K562 (cell line): ENCODE measurements around the gene TRMT1. TPM values are rescaled to one million over a fixed set of nuclear protein-coding genes. Genes with fewer than 3 reads are reported as not detected.

Source experiments
- ELK3 ChIP-seq: fragments of 450-650 bp; formaldehyde crosslinking; IDR thresholded peaks from 2 replicates; pipeline ENCODE4 v1.4.0; 2020; ENCODE audit warnings: mild to moderate bottlenecking
- EP300 ChIP-seq: IDR thresholded peaks from 2 replicates; pipeline ENCODE4 v1.6.1; 2012; ENCODE audit warnings: low read length, improper control_type of control experiment
- GABPB2 ChIP-seq: fragments of 250-450 bp; sonication (Bioruptor Pico); conservative IDR thresholded peaks from 2 replicates; pipeline ENCODE4 v1.5.1; 2021; ENCODE audit warnings: mild to moderate bottlenecking
- NR2C1 ChIP-seq, 2 experiments: fragments of 450-650 bp; IDR thresholded peaks; 2 replicates each; pipeline ENCODE4 v1.6.1; 2017; ENCODE audit warnings: mild to moderate bottlenecking in 2 of 2, antibody characterized with exemption in 1 of 2, inconsistent platforms in 1 of 2, missing compliant biosample characterization in 1 of 2, missing genetic modification characterization in 1 of 2
- PHF8 ChIP-seq: fragments of 200-600 bp; sonication (generic); IDR thresholded peaks from 2 replicates; pipeline ENCODE4 v1.6.1; 2012; ENCODE audit warnings: mixed run types, mild to moderate bottlenecking, inconsistent platforms, low read length, moderate library complexity, borderline replicate concordance
- SMAD4 ChIP-seq: fragments of 250-450 bp; sonication (Bioruptor Pico); conservative IDR thresholded peaks from 2 replicates; pipeline ENCODE4 v1.8.0; 2021; ENCODE audit warnings: inconsistent platforms, mild to moderate bottlenecking, moderate library complexity
- SUPT5H ChIP-seq: fragments of 450-650 bp; IDR thresholded peaks from 2 replicates; pipeline ENCODE4 v1.6.1; 2016
- ZNF318 ChIP-seq, 2 experiments: fragments of 450-650 bp; IDR thresholded peaks; 2 replicates each; pipeline ENCODE4 v1.6.1; 2016; ENCODE audit warnings: mild to moderate bottlenecking in 2 of 2, borderline replicate concordance in 1 of 2, low read depth in 1 of 2, moderate library complexity in 1 of 2
- ZNF586 ChIP-seq: fragments of 450-650 bp; formaldehyde crosslinking; conservative IDR thresholded peaks from 2 replicates; pipeline ENCODE4 v1.4.0; 2020; ENCODE audit warnings: mild to moderate bottlenecking, moderate library complexity
- ZNF668 ChIP-seq: fragments of 250-450 bp; sonication (Bioruptor Pico); IDR thresholded peaks from 2 replicates; pipeline ENCODE4 v1.8.0; 2022; ENCODE audit warnings: mild to moderate bottlenecking, inconsistent platforms
- ZNF695 ChIP-seq: fragments of 450-650 bp; formaldehyde crosslinking; IDR thresholded peaks from 2 replicates; pipeline ENCODE4 v1.4.0; 2020; ENCODE audit warnings: mild to moderate bottlenecking, moderate library complexity
- ZNF699 ChIP-seq: fragments of 250-450 bp; sonication (Bioruptor Pico); IDR thresholded peaks from 2 replicates; pipeline ENCODE4 v1.8.0; 2021; ENCODE audit warnings: mild to moderate bottlenecking, moderate library complexity; ENCODE audit not compliant: insufficient replicate concordance
- polyA plus RNA-seq, 8 experiments: library from polyadenylated mRNA; depleted of rRNA in 4 of 8; stranded (reverse) in 5 of 8; unstranded in 3 of 8; fragments of >200 nt; fragmentation: Nextera tagmentation in 2 of 8; fragmentation: Illumina TruSeq in 1 of 8; extraction: Ambion mirVana in 2 of 8; extraction: Trizol in 1 of 8; gene quantifications; 2 replicates each; pipeline versions ENCODE4 v1.2.1 to v1.2.3, GENCODE V29; 2011 to 2014; ENCODE audit warnings: inconsistent platforms in 1 of 8, missing spikeins in 1 of 8
- total RNA-seq, 7 experiments: library from RNA; depleted of rRNA in 6 of 7; stranded (reverse); fragments of >200 nt in 6 of 7; fragmentation: Illumina TruSeq in 2 of 7; extraction: Trizol in 2 of 7; gene quantifications; 2 replicates each; pipeline versions ENCODE4 v1.2.1 to v1.2.3, GENCODE V29; 2011 to 2021; ENCODE audit warnings: low replicate concordance in 1 of 7

Gene TRMT1
- total and polyA plus RNA-seq, 9 of the 15 experiments (the other 6 are each of a cell fraction or from before 2014, with no cell fraction given) = 5.8 to 158 (median 54.3) TPM

- TF ChIP-seq ZNF318 (IDR thresholded peaks at IDR 0.05; ENCODE audit: borderline replicate concordance in 1 of 2, low read depth in 1 of 2) (peak in 1 of 2 experiments; percentile 71; a peak in 1 of 4 replicates), EP300 (peak; percentile 30; the same call in 1 of the 2 replicates), ZNF668 (CRISPR knock-in tag) (no peak), ZNF695 (CRISPR knock-in tag) (no peak), SMAD4 (0 out of 2 replicates have a peak, but pooled peaks have one; percentile 26), PHF8 (peak; percentile 57; the same call in 1 of the 2 replicates), SUPT5H (0 out of 2 replicates have a peak, but pooled peaks have one; percentile 50), GABPB2 (CRISPR knock-in tag) (no peak), ZNF586 (CRISPR knock-in tag) (no peak), ZNF699 (CRISPR knock-in tag) (no peak), NR2C1 (IDR thresholded peaks at IDR 0.05) (0 out of 2 replicates have a peak, but pooled peaks have one; percentile 34), NR2C1 (tag; IDR thresholded peaks at IDR 0.05) (no peak), ELK3 (CRISPR knock-in tag) (no peak)
These were observed at the start of gene TRMT1 (continued) for GRCh38 chr19:13116282-13117175.
